Keratinocyte (primary cell): ENCODE measurements around the gene BAHD1. TPM values are rescaled to one million over a fixed set of nuclear protein-coding genes. Genes with fewer than 3 reads are reported as not detected.

ENCODE experiments used
- DNase-seq: peaks from one replicate; pipeline ENCODE4 v3.0.0-alpha.2; 2011; ENCODE audit warnings: low read depth, missing footprints, low spot score
- FAIRE-seq: peaks from 2 replicates; lab custom pipeline; 2011; peaks lifted over from hg19 to GRCh38; lab: Jason Lieb, UNC
- H2AFZ ChIP-seq: 2 replicates; pipeline ENCODE4 v1.6.0; 2012; ENCODE audit warnings: low read length, control low read depth, inconsistent platforms; ENCODE audit not compliant: control insufficient read depth
- H3K27ac ChIP-seq: 2 replicates; pipeline ENCODE4 v1.5.1; 2011; ENCODE audit warnings: low read length; ENCODE audit not compliant: control insufficient read depth, insufficient read depth
- H3K27me3 ChIP-seq: 3 replicates; pipeline ENCODE4 v1.6.0; 2011; ENCODE audit warnings: low read length; ENCODE audit not compliant: control insufficient read depth, insufficient read depth; ENCODE audit errors: extremely low read depth
- H3K36me3 ChIP-seq, 2 experiments: 2 replicates in 1 of 2; 3 replicates in 1 of 2; pipeline ENCODE4 v1.5.1; 2011; ENCODE audit warnings: low read length in 2 of 2, mild to moderate bottlenecking in 1 of 2; ENCODE audit not compliant: control insufficient read depth in 2 of 2, insufficient read depth in 2 of 2; ENCODE audit errors: extremely low read depth in 1 of 2
- H3K4me1 ChIP-seq: 3 replicates; pipeline ENCODE4 v1.5.1; 2011; ENCODE audit warnings: low read length; ENCODE audit not compliant: control insufficient read depth, insufficient read depth; ENCODE audit errors: extremely low read depth
- H3K4me2 ChIP-seq: 3 replicates; pipeline ENCODE4 v1.6.0; 2011; ENCODE audit warnings: low read depth, low read length; ENCODE audit not compliant: control insufficient read depth, insufficient read depth; ENCODE audit errors: extremely low read depth
- H3K4me3 ChIP-seq, 3 experiments: fragments of 200-600 bp in 1 of 3; sonication (generic) in 1 of 3; 2 replicates in 2 of 3; 3 replicates in 1 of 3; pipeline ENCODE4 v1.5.1; 2011 to 2016; ENCODE audit warnings: low read length in 3 of 3, mild to moderate bottlenecking in 3 of 3, control low read depth in 2 of 3, inconsistent platforms in 1 of 3, low read depth in 1 of 3, mixed read lengths in 1 of 3, mixed run types in 1 of 3, moderate library complexity in 1 of 3; ENCODE audit not compliant: control insufficient read depth in 2 of 3, insufficient read depth in 2 of 3; ENCODE audit errors: extremely low read depth in 1 of 3
- H3K79me2 ChIP-seq: 2 replicates; pipeline ENCODE4 v1.6.0; 2012; ENCODE audit warnings: low read length; ENCODE audit not compliant: control insufficient read depth, insufficient read depth
- H3K9ac ChIP-seq: 3 replicates; pipeline ENCODE4 v1.6.0; 2011; ENCODE audit warnings: low read length; ENCODE audit not compliant: control insufficient read depth, insufficient read depth; ENCODE audit errors: extremely low read depth
- H3K9me1 ChIP-seq: 3 replicates; pipeline ENCODE4 v1.6.0; 2011; ENCODE audit warnings: low read length; ENCODE audit not compliant: control insufficient read depth, insufficient read depth; ENCODE audit errors: extremely low read depth
- H3K9me3 ChIP-seq: 2 replicates; pipeline ENCODE4 v1.5.1; 2012; ENCODE audit warnings: low read depth, low read length; ENCODE audit not compliant: control insufficient read depth
- H4K20me1 ChIP-seq: 3 replicates; pipeline ENCODE4 v1.6.0; 2011; ENCODE audit warnings: low read length; ENCODE audit not compliant: control insufficient read depth, insufficient read depth; ENCODE audit errors: extremely low read depth
- CTCF ChIP-seq, 3 experiments: IDR thresholded peaks in 1 of 3; conservative IDR thresholded peaks in 1 of 3; optimal IDR thresholded peaks in 1 of 3; 2 replicates in 2 of 3; 3 replicates in 1 of 3; pipeline versions ENCODE3 to v1.5.1; 2011; ENCODE audit warnings: low read length in 3 of 3, mild to moderate bottlenecking in 3 of 3, moderate library complexity in 2 of 3, control low read depth in 1 of 3, inconsistent platforms in 1 of 3; ENCODE audit not compliant: insufficient read depth in 2 of 3; ENCODE audit errors: extremely low read depth in 1 of 3
- EZH2 ChIP-seq: IDR thresholded peaks from one replicate; pipeline ENCODE4 v1.6.1; 2012; ENCODE audit warnings: inconsistent platforms, mild to moderate bottlenecking, low read length, moderate library complexity
- dilution Hi-C: fragments of 300-500 bp; cut with MboI; formaldehyde crosslinking; loops from one replicate; pipeline ENCODE4 v1.7.0; 2020; ENCODE audit warnings: low sequenced_read_pairs; ENCODE audit not compliant: extremely low pct_ligation_motif_present
- polyA plus RNA-seq, 5 experiments: library from polyadenylated mRNA; depleted of rRNA in 3 of 5; stranded (reverse) in 3 of 5; stranded (forward) in 1 of 5; unstranded in 1 of 5; fragments of >200 nt; gene quantifications; 1 replicate in 1 of 5; 2 replicates in 3 of 5; 3 replicates in 1 of 5; pipeline versions ENCODE4 v1.2.1 to v1.2.3, GENCODE V29; 2011 to 2012; ENCODE audit warnings: missing spikeins in 2 of 5, low read depth in 1 of 5, low replicate concordance in 1 of 5

The BAHD1 gene
- polyA plus RNA-seq, 1 donor (not counting 4 experiments of a cell fraction or from before 2014, with no cell fraction given), result 4.8 TPM

DNA sequence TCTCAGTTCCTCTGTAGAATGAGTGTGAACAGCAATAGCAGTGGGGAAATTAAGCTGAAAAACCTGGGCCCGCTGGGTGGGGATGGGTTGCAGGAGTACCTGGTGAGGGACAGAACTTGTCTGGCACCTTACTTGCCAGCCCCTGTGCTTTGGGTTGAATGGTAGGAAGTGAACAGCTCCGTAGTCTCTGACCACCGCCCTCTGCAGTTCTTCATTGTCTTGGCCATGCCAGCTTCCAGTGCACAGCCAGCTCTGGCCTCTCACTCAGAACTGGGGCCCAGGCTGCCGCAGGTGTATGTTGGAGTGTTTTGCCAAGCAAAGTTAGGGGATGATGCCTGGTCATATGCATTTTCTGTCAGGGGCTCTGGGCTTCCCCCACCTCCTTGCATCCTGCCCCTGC, 16.0 kb downstream of the BAHD1 start:
- no peak overlapping the region for H2AFZ ChIP-seq
- no peaks in the 10 kb centered on the region for H3K9me3 ChIP-seq
- H3K79me2 ChIP-seq, result peaks cover 30% of the 10 kb centered on the region
- no peak for TF ChIP-seq CTCF (optimal IDR thresholded peaks at IDR 0.05 in 1 of 3, IDR thresholded peaks at IDR 0.05 in 1 of 3, conservative IDR thresholded peaks at IDR 0.05 in 1 of 3; ENCODE audit: extremely low read depth in 1 of 3, insufficient read depth in 2 of 3, low read length in 3 of 3)
- no peak for TF ChIP-seq EZH2
- H3K4me1 ChIP-seq, result peaks cover 30% of the 10 kb centered on the region
- peaks cover 0 to 7% of the 10 kb centered on the region in 2 experiments for H3K36me3 ChIP-seq
- no peak overlapping the region for H3K4me2 ChIP-seq
- DNase-seq (no peak), FAIRE-seq (no peak)
- H3K27me3 ChIP-seq, result no peaks in the 10 kb centered on the region
- no peak overlapping the region for H3K9ac ChIP-seq
- dilution Hi-C loops, result no loop called here
- H3K27ac ChIP-seq, result no peak overlapping the region
- no peak overlapping the region for H3K4me3 ChIP-seq
- peaks cover 12% of the 10 kb centered on the region for H4K20me1 ChIP-seq
- peaks cover 13% of the 10 kb centered on the region for H3K9me1 ChIP-seq

DNA sequence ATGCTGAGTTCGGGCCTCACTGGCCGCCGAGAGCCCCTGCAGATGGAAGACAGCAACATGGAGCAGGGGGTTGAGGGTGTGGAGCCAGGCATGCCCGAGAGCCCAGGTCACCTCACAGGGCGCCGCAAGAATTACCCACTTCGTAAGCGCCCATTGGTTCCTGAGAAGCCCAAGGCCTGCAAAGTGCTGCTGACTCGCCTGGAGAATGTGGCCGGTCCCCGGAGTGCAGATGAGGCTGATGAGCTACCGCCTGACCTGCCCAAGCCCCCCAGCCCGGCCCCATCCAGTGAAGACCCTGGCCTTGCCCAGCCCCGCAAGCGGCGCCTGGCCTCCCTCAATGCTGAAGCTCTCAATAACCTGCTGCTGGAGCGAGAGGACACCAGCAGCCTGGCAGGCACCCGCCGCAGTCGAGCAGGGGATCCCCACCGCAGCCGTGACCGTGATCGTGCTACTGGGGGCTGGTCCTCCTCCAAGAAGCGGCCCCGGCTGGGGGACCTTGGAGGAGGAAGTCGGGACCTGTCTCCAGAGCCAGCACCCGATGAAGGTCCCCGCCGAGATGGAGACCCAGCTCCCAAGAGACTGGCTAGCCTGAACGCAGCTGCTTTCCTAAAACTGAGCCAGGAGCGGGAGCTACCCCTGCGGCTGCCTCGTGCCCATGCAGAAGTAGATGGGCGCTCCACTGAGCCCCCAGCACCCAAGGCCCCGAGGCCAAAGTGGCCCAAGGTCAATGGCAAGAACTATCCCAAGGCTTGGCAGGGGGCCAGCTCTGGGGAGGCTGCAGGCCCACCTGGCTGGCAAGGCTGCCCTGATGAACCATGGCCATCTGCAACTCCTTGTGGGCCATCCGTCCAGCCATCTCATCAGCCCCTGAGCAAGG, 18.0 kb downstream of the BAHD1 start:
- no peak for FAIRE-seq
- Histone ChIP-seq H3K79me2 (peaks cover 18% of the 10 kb centered on the region), H3K36me3 (peaks cover 0 to 12% of the 10 kb centered on the region in 2 experiments)

More for the DNA sequence above, 18.0 kb downstream of the BAHD1 start:
- H3K4me1 ChIP-seq, result peaks cover 30% of the 10 kb centered on the region
- no peak overlapping the region for H3K9ac ChIP-seq
- dilution Hi-C loops, result no loop called here
- H3K4me2 ChIP-seq, result no peak overlapping the region
- peaks cover 8% of the 10 kb centered on the region for H4K20me1 ChIP-seq
- no peak for TF ChIP-seq CTCF (optimal IDR thresholded peaks at IDR 0.05 in 1 of 3, IDR thresholded peaks at IDR 0.05 in 1 of 3, conservative IDR thresholded peaks at IDR 0.05 in 1 of 3; ENCODE audit: extremely low read depth in 1 of 3, insufficient read depth in 2 of 3, low read length in 3 of 3)
- no peak for TF ChIP-seq EZH2
- no peaks in the 10 kb centered on the region for H3K27me3 ChIP-seq
- peaks cover 13% of the 10 kb centered on the region for H3K9me1 ChIP-seq
- H2AFZ ChIP-seq, result no peak overlapping the region
- H3K9me3 ChIP-seq, result no peaks in the 10 kb centered on the region
- no peak overlapping the region for H3K4me3 ChIP-seq
- H3K27ac ChIP-seq, result no peak overlapping the region
- no peak for DNase-seq
